OCI-LY7 (cell line): ENCODE data around the gene NHS. TPM values are rescaled to one million over a fixed set of nuclear protein-coding genes. Genes with fewer than 3 reads are reported as not detected.

Source experiments
- BruUV-seq: library from RNA; stranded (reverse); fragments of 400-500 nt; replicated peaks from 2 replicates; lab custom pipeline; 2021; lab: Mats Ljungman, UMichigan
- CTCF ChIA-PET: fragments of 300-600 bp; sonication (Branson Sonifier 250); formaldehyde crosslinking; loops from one replicate; lab custom pipeline; 2022; ENCODE audit warnings: antibody characterized with exemption; ENCODE audit not compliant: unreplicated experiment; lab: Charles Lee
- POLR2A ChIA-PET: fragments of 300-600 bp; sonication (Branson Sonifier 250); formaldehyde crosslinking; loops from one replicate; lab custom pipeline; 2022; ENCODE audit warnings: antibody characterized with exemption; lab: Charles Lee
- DNase-seq: peaks from one replicate; pipeline ENCODE4 v3.0.0-alpha.2; 2015; ENCODE audit warnings: low spot score
- H2AFZ ChIP-seq: fragments of 200-600 bp; sonication (generic), shearing (Covaris generic); 2 replicates; pipeline ENCODE4 v1.6.1; 2014; ENCODE audit warnings: mild to moderate bottlenecking, antibody characterized with exemption, low read length, moderate library complexity
- H3K27ac ChIP-seq: fragments of 200-600 bp; sonication (generic); 2 replicates; pipeline ENCODE4 v1.5.1; 2014; ENCODE audit warnings: mixed run types, low read depth, mild to moderate bottlenecking, moderate library complexity, low read length, inconsistent platforms; ENCODE audit not compliant: poor library complexity, severe bottlenecking
- H3K36me3 ChIP-seq: fragments of 200-600 bp; sonication (generic); 2 replicates; pipeline ENCODE4 v1.6.1; 2014; ENCODE audit warnings: mild to moderate bottlenecking, antibody characterized with exemption, low read length, moderate library complexity, mixed read lengths; ENCODE audit not compliant: insufficient read depth
- H3K4me1 ChIP-seq: fragments of 200-600 bp; sonication (generic); 2 replicates; pipeline ENCODE4 v1.5.1; 2014; ENCODE audit warnings: mild to moderate bottlenecking, low read length; ENCODE audit not compliant: insufficient read depth, poor library complexity, severe bottlenecking
- H3K4me2 ChIP-seq: fragments of 200-600 bp; sonication (generic); 2 replicates; pipeline ENCODE4 v1.6.1; 2014; ENCODE audit warnings: mild to moderate bottlenecking, low read length
- H3K4me3 ChIP-seq: fragments of 200-600 bp; sonication (generic); 2 replicates; pipeline ENCODE4 v1.5.1; 2014; ENCODE audit warnings: mild to moderate bottlenecking, low read depth, low read length; ENCODE audit not compliant: poor library complexity, severe bottlenecking
- H3K79me2 ChIP-seq: fragments of 200-600 bp; sonication (generic); 2 replicates; pipeline ENCODE4 v1.6.1; 2016; ENCODE audit warnings: low read depth, mild to moderate bottlenecking, low read length, moderate library complexity, mixed read lengths; ENCODE audit not compliant: insufficient read depth
- H3K9me2 ChIP-seq: fragments of 200-600 bp; sonication (generic); 2 replicates; pipeline ENCODE4 v1.6.1; 2016; ENCODE audit warnings: mild to moderate bottlenecking, low read length, mixed read lengths; ENCODE audit not compliant: insufficient read depth
- H3K9me3 ChIP-seq: fragments of 200-600 bp; sonication (generic); 2 replicates; pipeline ENCODE4 v1.6.1; 2014; ENCODE audit warnings: mild to moderate bottlenecking, mixed run types, low read length, mixed read lengths
- H4K20me1 ChIP-seq: fragments of 200-600 bp; sonication (generic); 2 replicates; pipeline ENCODE4 v1.6.1; 2014; ENCODE audit warnings: mild to moderate bottlenecking, antibody characterized with exemption, low read length, moderate library complexity, mixed read lengths; ENCODE audit not compliant: insufficient read depth
- CTCF ChIP-seq: fragments of 200-600 bp; sonication (generic); conservative IDR thresholded peaks from 2 replicates; pipeline ENCODE4 v1.5.1; 2014; ENCODE audit warnings: mild to moderate bottlenecking, antibody characterized with exemption, low read length, moderate library complexity, mixed read lengths
- EZH2phosphoT487 ChIP-seq: fragments of 200-600 bp; sonication (generic); IDR thresholded peaks from 2 replicates; pipeline ENCODE4 v1.6.1; 2018; ENCODE audit warnings: low read depth, borderline replicate concordance, mild to moderate bottlenecking, mixed run types, antibody characterized with exemption, low read length, moderate library complexity, mixed read lengths
- intact Hi-C: fragments of 100-400 bp; cut with micrococcal nuclease; formaldehyde crosslinking; loops from one replicate; pipeline ENCODE4 v1.10.0; 2022; ENCODE audit not compliant: unreplicated experiment
- total RNA-seq, 2 experiments: library from RNA; depleted of rRNA in 1 of 2; stranded (reverse); fragments of >200 nt in 1 of 2; shearing (Covaris generic) in 1 of 2; gene quantifications; 2 replicates each; pipeline ENCODE4 v1.2.3, GENCODE V29; 2014 to 2022

The NHS gene
- total RNA-seq, 2 experiments from 2014 or later: not detected

DNA sequence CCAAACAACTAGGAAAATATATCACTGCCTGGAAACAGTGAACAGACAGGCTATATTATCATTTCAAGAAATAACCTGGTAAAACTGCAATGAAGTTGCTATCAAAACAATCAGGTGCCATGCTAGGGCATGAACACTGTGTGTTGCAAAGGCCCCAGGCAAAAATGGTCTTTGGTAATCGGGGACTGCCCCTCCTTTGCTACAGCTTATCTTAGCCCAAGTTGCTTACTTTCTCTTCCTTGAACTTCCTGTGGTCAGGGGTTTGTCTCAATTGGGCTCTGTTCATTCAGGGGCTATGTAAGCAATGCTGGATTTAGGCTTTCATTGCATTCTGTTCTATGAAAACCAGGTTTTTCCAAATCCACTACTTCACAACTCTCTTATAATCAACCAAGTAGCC is 392.7 kb downstream of the NHS start:
- no peak for DNase-seq
- Histone ChIP-seq H3K9me2 (no peaks in the 10 kb centered on the region), H3K4me3 (no peak overlapping the region), H4K20me1 (no peaks in the 10 kb centered on the region), H3K4me2 (no peak overlapping the region), H3K79me2 (no peaks in the 10 kb centered on the region), H3K9me3 (no peaks in the 10 kb centered on the region), H2AFZ (no peak overlapping the region), H3K36me3 (no peaks in the 10 kb centered on the region), H3K4me1 (no peaks in the 10 kb centered on the region), H3K27ac (no peak overlapping the region)
- BruUV-seq: no TSS peak
- intact Hi-C loops: no loop called here
- POLR2A ChIA-PET: no interaction called here
- no peak for TF ChIP-seq EZH2phosphoT487
- TF ChIP-seq CTCF: no peak
- CTCF ChIA-PET: no interaction called here

DNA sequence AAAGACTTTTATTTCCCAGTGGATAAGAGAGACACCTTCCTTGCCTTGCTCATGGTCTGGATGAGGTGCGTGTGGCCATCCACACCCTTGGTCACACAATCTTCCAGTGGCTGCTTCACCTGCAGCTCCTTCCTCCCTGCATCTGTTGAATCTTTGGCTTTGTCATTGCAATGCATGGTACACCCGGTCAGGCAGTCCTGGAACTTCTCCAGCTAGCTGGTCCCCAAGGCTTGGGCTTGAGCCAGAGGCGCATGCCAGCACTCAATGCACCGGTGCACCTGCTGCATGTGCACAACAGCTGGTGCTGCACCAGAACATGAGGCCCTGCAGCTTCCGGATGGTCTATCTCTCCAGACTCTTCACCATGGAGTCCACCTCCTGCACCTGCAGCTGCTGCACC is 394.0 kb downstream of the NHS start:
- no peaks in the 10 kb centered on the region for H3K9me3 ChIP-seq
- no peaks in the 10 kb centered on the region for H4K20me1 ChIP-seq
- BruUV-seq: no TSS peak
- no peak overlapping the region for H3K27ac ChIP-seq
- H3K79me2 ChIP-seq: no peaks in the 10 kb centered on the region
- no peak overlapping the region for H3K4me2 ChIP-seq
- no peak overlapping the region for H2AFZ ChIP-seq
- ChIA-PET CTCF (no interaction called here), POLR2A (no interaction called here)
- TF ChIP-seq CTCF (no peak), EZH2phosphoT487 (no peak)
- no peak for DNase-seq
- no peaks in the 10 kb centered on the region for H3K9me2 ChIP-seq
- no peaks in the 10 kb centered on the region for H3K36me3 ChIP-seq
- intact Hi-C loops: no loop called here
- no peak overlapping the region for H3K4me3 ChIP-seq
- no peaks in the 10 kb centered on the region for H3K4me1 ChIP-seq

DNA sequence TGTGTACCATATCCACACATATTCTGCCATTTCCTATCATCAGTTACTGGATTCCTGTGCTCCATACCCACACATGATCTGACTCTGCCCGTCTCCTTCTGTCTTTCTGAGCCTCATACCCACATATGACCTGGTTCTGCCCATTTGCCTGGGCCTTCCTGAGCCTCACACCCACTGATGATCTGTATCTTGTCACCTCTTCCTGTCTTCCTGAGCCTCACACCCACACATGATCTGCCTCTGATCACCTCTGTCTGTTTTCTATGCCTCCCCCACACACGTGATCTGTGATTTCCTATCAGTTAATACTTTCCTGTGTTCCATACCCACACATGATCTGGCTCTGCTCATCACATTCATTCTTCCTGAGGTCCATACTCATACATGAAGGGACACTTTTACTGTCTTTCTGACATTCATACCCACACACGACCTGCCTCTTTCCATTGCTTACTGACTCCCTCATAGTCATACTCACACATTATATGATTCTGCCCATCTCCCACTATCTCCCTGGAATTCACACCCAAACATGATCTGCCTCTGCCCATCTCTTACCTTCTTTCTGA is 394.8 kb downstream of the NHS start:
- Histone ChIP-seq H2AFZ (no peak overlapping the region), H3K4me3 (no peak overlapping the region), H3K79me2 (no peaks in the 10 kb centered on the region), H3K36me3 (no peaks in the 10 kb centered on the region), H3K4me2 (no peak overlapping the region), H3K9me2 (no peaks in the 10 kb centered on the region), H3K4me1 (no peaks in the 10 kb centered on the region), H3K9me3 (no peaks in the 10 kb centered on the region), H4K20me1 (no peaks in the 10 kb centered on the region), H3K27ac (no peak overlapping the region)
- POLR2A ChIA-PET: no interaction called here
- CTCF ChIA-PET: no interaction called here
- DNase-seq: no peak
- BruUV-seq: no TSS peak
- intact Hi-C loops: no loop called here
- TF ChIP-seq CTCF (no peak), EZH2phosphoT487 (no peak)
